Right lobe of liver (tissue), 6 donors: ENCODE measurements around the gene OGA. TPM values are rescaled to one million over a fixed set of nuclear protein-coding genes. Genes with fewer than 3 reads are reported as not detected.
A peak's percentile ranks its signal among the peaks of the same experiment; 100 is the strongest.

ENCODE experiments used
- ATAC-seq, 4 donors: fragments of 200-7000 bp; cut with Tn5 transposase; one replicate each; pipeline ENCODE4 v1.9.1; 2020; ENCODE audit warnings: mild to moderate bottlenecking in 4 of 4, moderate library complexity in 4 of 4
- DNase-seq, 3 donors: peaks; one replicate each; pipeline ENCODE4 v3.0.0-alpha.2; 2020
- H3K27ac ChIP-seq, 3 donors: fragments of 200-600 bp; one replicate each; pipeline ENCODE4 v1.8.0; 2022
- H3K27me3 ChIP-seq, 2 donors: fragments of 200-600 bp; one replicate each; pipeline ENCODE4 v1.8.0; 2022
- H3K36me3 ChIP-seq, 4 donors: fragments of 200-600 bp; sonication (generic) in 1 of 4; one replicate each; pipeline versions ENCODE4 v1.5.1 to v1.8.0; 2017 to 2022; ENCODE audit warnings: control low read depth in 1 of 4
- H3K4me1 ChIP-seq, 4 donors: fragments of 200-600 bp; sonication (generic) in 1 of 4; one replicate each; pipeline versions ENCODE4 v1.5.1 to v1.8.0; 2017 to 2022; ENCODE audit warnings: control low read depth in 1 of 4
- H3K4me3 ChIP-seq, 3 donors: fragments of 200-600 bp; one replicate each; pipeline ENCODE4 v1.8.0; 2022
- H3K9me3 ChIP-seq, 4 donors: fragments of 200-600 bp; sonication (generic) in 1 of 4; one replicate each; pipeline versions ENCODE4 v1.5.1 to v1.8.0; 2017 to 2022; ENCODE audit warnings: control low read depth in 1 of 4
- POLR2A ChIP-seq: fragments of 450-650 bp; IDR thresholded peaks from one replicate; pipeline ENCODE4 v1.6.1; 2017; ENCODE audit warnings: antibody characterized with exemption, mild to moderate bottlenecking
- WGBS: methylation state at CpG from one replicate; pipeline ENCODE4 v1.1.6; 2018; ENCODE audit warnings: low coverage, low lambda C conversion rate; ENCODE audit not compliant: insufficient coverage; ENCODE audit errors: missing lambda C conversion rate; 5-methylcytosine and 5-hydroxymethylcytosine counted together
- intact Hi-C, 2 donors: fragments of 100-400 bp; cut with DNase I; formaldehyde crosslinking; loops; one replicate each; pipeline versions ENCODE4 v1.11.2 to v1.14.1; 2022
- total RNA-seq, 6 experiments: library from RNA; depleted of rRNA in 2 of 6; stranded (reverse); fragments of >200 nt in 2 of 6; fragmentation: NEBNext Ultra II Directional in 3 of 6; extraction: Animal tissue kit (Norgen Biotek cat#: 25700) in 3 of 6; gene quantifications; one replicate each; pipeline versions ENCODE4 v1.1.0 to v1.2.4, GENCODE V29; 2016 to 2023
- TF ChIP-seq, protein P1 (sequence below), 4 donors: fragments of 200-600 bp in 3 of 4; fragments of 450-650 bp in 1 of 4; IDR thresholded peaks; one replicate each; pipeline versions ENCODE4 v1.5.1 to v1.8.0; 2016 to 2022; ENCODE audit warnings: antibody characterized with exemption in 4 of 4, mild to moderate bottlenecking in 2 of 4
- donor health status: DM: no; HTN: yes; CAD: no.
- donor health status: DM: no; HTN: no; CAD: no.
- donor health status: DM: no; HTN: no; CAD: no.
- donor health status: DM: no; HTN: yes; CAD: no.
- donor health status: DM: no; HTN: yes; CAD: no.

OGA gene
- total RNA-seq, 6 experiments from 2014 or later, result 34.7 to 52.2 (median 36.7) TPM

DNA sequence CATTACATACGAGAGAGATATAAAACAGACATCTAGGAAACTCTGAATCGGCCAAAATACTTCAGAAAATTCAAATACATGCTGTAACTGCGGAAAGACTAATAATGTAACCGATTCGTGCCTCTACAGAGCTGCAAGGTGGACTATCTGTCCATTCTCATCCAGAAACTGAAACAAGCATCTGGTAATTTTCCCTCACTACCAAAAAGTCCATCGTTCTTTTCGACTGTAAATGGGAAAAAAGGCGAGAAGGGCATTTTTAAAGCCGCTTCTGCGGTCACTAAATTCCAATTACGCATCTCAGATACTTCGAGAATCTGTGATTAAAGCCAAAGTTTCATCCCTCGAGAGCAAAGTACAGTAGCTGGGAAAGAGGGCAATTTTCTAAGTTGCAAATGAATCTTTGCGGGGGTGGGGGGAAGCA lies 1.3 kb downstream of the OGA start:
- intact Hi-C loops, result no loop called here
- Histone ChIP-seq H3K27me3 (no peaks in the 10 kb centered on the region), H3K27ac (peak overlapping the region; percentile 90 to 98 (median 91)), H3K4me1 (peaks cover 0 to 19% (median 0%) of the 10 kb centered on the region in 4 donors), H3K4me3 (peak overlapping the region; percentile 80 to 99 (median 95)), H3K9me3 (no peaks in the 10 kb centered on the region), H3K36me3 (peaks cover 0 to 8% (median 0%) of the 10 kb centered on the region in 4 donors)
- no peak for ATAC-seq
- WGBS, result under 1% methylated on average over 14 of the region's 14 CpGs
- DNase-seq, result no peak
- TF ChIP-seq, protein P1, sequence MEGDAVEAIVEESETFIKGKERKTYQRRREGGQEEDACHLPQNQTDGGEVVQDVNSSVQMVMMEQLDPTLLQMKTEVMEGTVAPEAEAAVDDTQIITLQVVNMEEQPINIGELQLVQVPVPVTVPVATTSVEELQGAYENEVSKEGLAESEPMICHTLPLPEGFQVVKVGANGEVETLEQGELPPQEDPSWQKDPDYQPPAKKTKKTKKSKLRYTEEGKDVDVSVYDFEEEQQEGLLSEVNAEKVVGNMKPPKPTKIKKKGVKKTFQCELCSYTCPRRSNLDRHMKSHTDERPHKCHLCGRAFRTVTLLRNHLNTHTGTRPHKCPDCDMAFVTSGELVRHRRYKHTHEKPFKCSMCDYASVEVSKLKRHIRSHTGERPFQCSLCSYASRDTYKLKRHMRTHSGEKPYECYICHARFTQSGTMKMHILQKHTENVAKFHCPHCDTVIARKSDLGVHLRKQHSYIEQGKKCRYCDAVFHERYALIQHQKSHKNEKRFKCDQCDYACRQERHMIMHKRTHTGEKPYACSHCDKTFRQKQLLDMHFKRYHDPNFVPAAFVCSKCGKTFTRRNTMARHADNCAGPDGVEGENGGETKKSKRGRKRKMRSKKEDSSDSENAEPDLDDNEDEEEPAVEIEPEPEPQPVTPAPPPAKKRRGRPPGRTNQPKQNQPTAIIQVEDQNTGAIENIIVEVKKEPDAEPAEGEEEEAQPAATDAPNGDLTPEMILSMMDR (IDR thresholded peaks at IDR 0.05), result no peak
- TF ChIP-seq POLR2A, result no peak

DNA sequence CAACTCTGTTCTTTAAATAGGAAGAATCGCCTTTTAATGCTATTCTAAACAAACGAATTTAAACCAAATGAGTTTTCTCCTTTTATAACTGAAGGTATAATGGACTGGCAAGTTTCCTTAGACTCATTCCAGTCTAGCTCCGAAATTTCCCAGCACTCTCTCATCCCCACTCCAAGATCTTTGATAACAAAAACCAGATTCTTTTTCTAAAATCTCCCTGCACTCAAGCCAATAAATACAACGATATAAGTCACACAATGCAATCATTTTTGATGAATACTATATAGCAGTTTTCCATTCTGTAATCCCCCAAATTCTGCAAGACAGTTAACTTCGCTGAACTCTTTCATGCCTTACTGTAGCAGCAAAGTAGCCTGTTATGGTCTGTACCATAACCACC lies 1.9 kb downstream of the OGA start:
- Histone ChIP-seq H3K27me3 (no peaks in the 10 kb centered on the region), H3K4me1 (peaks cover 0 to 19% (median 0%) of the 10 kb centered on the region in 4 donors), H3K27ac (peak overlapping the region in 2 of 3 donors; percentile 90 to 98), H3K4me3 (peak overlapping the region; percentile 80 to 99 (median 95)), H3K9me3 (no peaks in the 10 kb centered on the region), H3K36me3 (peaks cover 0 to 13% (median 0%) of the 10 kb centered on the region in 4 donors)
- no peak for ATAC-seq
- no peak for DNase-seq
- intact Hi-C loops, result no loop called here
- 0% methylated on average over 5 of the region's 5 CpGs for WGBS
- TF ChIP-seq POLR2A, result no peak
- TF ChIP-seq, protein P1 (IDR thresholded peaks at IDR 0.05), result no peak

DNA sequence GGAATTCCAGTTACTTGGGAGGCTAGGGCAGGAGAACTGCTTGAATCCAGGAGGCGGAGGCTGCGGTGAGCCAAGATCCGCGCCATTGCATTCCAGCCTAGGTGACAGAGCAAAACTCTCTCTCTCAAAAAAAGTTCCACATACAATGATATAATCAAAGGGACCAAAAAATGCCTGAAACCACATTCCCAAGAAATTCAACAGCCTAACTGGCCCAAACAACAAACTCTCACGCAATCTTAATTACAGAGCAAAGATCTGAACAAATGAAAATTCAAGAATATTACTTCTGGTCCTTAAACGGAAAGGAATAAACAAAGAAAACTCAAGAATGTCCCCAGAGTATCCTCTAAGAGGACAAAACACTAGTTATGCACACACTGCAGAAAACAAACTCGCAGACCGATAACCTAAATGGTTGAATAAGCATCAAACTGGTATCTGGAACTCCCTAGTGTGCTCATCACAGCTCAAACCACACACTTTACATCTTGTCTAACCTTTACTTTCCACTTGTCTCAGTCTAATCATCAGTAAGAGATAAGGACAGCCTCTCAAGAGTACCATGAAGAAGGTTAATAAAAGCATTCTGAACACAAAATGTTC lies 3.7 kb downstream of the OGA start:
- Histone ChIP-seq H3K4me1 (peaks cover 0 to 19% (median 0%) of the 10 kb centered on the region in 4 donors), H3K36me3 (peaks cover 3 to 31% (median 9%) of the 10 kb centered on the region in 4 donors), H3K4me3 (peak overlapping the region in 1 of 3 donors; percentile 80), H3K9me3 (no peaks in the 10 kb centered on the region), H3K27ac (no peak overlapping the region), H3K27me3 (no peaks in the 10 kb centered on the region)
- ATAC-seq (no peak), DNase-seq (no peak)
- intact Hi-C loops, result no loop called here
- WGBS, result 70% methylated on average over 8 of the region's 8 CpGs
- no peak for TF ChIP-seq POLR2A
- TF ChIP-seq, protein P1 (IDR thresholded peaks at IDR 0.05), result no peak

DNA sequence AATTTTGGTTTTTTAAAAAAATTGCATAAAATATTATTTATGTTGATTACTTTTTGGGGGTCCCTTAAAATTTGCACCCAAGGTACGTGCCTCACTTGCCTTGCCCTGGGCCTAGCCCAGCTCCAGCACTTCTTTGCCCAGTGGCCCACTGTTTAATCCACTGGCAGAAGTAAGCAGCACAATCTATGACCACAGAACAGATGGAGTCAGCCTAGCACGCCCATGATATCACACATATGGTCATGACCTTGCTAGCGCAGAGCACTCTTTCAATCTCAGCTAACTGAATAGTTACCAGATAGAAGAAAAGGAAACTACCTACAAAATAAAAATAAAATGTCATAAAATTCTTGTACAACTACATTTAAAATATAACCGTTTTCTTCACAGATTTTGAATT lies 5.6 kb downstream of the OGA start:
- TF ChIP-seq POLR2A, result no peak
- TF ChIP-seq, protein P1 (IDR thresholded peaks at IDR 0.05), result no peak
- Histone ChIP-seq H3K9me3 (no peaks in the 10 kb centered on the region), H3K4me3 (no peak overlapping the region), H3K4me1 (peaks cover 0 to 19% (median 0%) of the 10 kb centered on the region in 4 donors), H3K27ac (no peak overlapping the region), H3K36me3 (peaks cover 3 to 51% (median 16%) of the 10 kb centered on the region in 4 donors), H3K27me3 (no peaks in the 10 kb centered on the region)
- intact Hi-C loops, result no loop called here
- 66% methylated on average over 4 of the region's 4 CpGs for WGBS
- DNase-seq, result no peak
- no peak for ATAC-seq
